Thoracic aorta (tissue), 2 donors: ENCODE measurements around the gene C19orf25. TPM values are rescaled to one million over a fixed set of nuclear protein-coding genes. Genes with fewer than 3 reads are reported as not detected.

Experiments
- ATAC-seq: fragments of 150-250 bp; one replicate; pipeline ENCODE4 v1.8.0; 2017; ENCODE audit warnings: low read depth; ENCODE audit not compliant: insufficient number of reproducible peaks, low FRiP score
- DNase-seq: peaks from one replicate; pipeline ENCODE4 v3.0.0-alpha.2; 2020; ENCODE audit warnings: low spot score
- H3K27ac ChIP-seq, 2 donors: fragments of 200-600 bp; sonication (generic); 1 replicate in 1 of 2; 2 replicates in 1 of 2; pipeline ENCODE4 v1.5.1; 2016; ENCODE audit warnings: mild to moderate bottlenecking in 2 of 2, moderate library complexity in 2 of 2
- H3K27me3 ChIP-seq: fragments of 200-600 bp; sonication (generic); replicated peaks from 2 replicates; pipeline ENCODE4 v1.6.0; 2016; ENCODE audit warnings: mild to moderate bottlenecking; ENCODE audit not compliant: insufficient read depth
- H3K36me3 ChIP-seq: fragments of 200-600 bp; sonication (generic); one replicate; pipeline ENCODE4 v1.5.1; 2016
- H3K4me1 ChIP-seq, 2 donors: fragments of 200-600 bp; sonication (generic); 1 replicate in 1 of 2; 2 replicates in 1 of 2; pipeline versions ENCODE4 v1.5.1 to v1.6.0; 2016; ENCODE audit warnings: low read depth in 2 of 2, mild to moderate bottlenecking in 1 of 2; ENCODE audit not compliant: control insufficient read depth in 1 of 2
- H3K4me3 ChIP-seq: fragments of 200-600 bp; sonication (generic); 2 replicates; pipeline ENCODE4 v1.5.1; 2016; ENCODE audit warnings: mild to moderate bottlenecking
- H3K9me3 ChIP-seq: fragments of 200-600 bp; sonication (generic); 2 replicates; pipeline ENCODE4 v1.5.1; 2016
- total RNA-seq, 2 donors: library from RNA; depleted of rRNA; stranded (reverse); fragments of >200 nt; gene quantifications; one replicate each; pipeline versions ENCODE4 v1.1.0 to v1.2.3, GENCODE V29; 2016
- TF ChIP-seq, protein P1 (sequence below): fragments of 200-600 bp; sonication (generic); IDR thresholded peaks from one replicate; pipeline ENCODE4 v1.5.1; 2019; ENCODE audit warnings: antibody characterized with exemption

The C19orf25 gene
- total RNA-seq, 2 donors from 2014 or later, result 28.6 to 54.6 TPM

DNA sequence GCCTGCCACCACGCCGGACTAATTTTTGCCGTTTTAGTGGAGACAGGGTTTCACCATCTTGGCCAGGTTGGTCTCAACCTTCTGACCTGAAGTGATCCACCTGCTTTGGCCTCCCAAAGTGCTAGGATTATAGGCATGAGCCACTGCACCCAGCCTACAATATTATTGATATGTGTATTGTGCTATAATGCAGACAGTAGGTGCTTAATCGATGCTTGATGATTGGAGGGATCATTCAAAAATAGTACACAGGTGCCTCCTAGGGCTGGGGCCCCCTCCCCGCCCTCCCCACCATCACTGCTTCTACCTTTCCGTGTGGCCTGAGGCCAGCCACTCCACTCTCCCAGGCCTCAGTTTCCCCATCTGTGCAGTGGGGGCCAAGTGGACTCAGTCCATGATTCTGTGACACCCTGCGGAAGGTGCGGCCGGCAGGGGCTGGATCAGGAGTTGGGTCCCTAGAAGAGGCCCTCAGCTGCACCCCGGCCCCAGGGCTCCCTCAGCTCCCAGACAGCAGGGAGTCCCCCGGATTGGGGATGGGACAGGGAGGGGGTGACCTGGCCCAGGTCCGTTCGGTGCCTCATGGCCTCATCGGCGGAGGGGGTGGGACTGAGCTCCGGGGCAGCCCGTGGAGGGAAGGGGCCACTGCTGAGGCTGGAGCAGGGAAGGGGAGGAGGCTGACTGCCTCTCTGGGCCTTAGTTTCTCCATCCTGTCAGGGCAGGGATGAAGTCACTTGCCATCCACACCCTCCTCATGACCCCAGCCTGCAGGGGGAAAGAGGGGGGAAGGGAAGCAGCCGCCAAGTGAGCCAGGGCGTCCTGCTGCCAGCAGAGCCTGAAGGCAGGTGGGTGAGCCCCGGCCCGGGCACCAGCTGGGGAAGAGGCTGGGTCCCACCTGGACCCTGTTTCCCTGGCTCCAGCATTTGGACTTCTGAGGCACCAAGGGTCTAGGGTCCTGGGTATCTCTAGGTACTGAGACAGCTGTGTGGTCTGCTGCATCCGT lies 32.6 kb upstream of the C19orf25 start:
- H3K27ac ChIP-seq, result peak overlapping the region in 1 of 2 donors; percentile 59
- peak overlapping the region; percentile 78 for H3K4me3 ChIP-seq
- ATAC-seq, result no peak
- DNase-seq, result no peak
- H3K4me1 ChIP-seq, result peaks cover 3 to 24% of the 10 kb centered on the region in 2 donors
- TF ChIP-seq, protein P1, sequence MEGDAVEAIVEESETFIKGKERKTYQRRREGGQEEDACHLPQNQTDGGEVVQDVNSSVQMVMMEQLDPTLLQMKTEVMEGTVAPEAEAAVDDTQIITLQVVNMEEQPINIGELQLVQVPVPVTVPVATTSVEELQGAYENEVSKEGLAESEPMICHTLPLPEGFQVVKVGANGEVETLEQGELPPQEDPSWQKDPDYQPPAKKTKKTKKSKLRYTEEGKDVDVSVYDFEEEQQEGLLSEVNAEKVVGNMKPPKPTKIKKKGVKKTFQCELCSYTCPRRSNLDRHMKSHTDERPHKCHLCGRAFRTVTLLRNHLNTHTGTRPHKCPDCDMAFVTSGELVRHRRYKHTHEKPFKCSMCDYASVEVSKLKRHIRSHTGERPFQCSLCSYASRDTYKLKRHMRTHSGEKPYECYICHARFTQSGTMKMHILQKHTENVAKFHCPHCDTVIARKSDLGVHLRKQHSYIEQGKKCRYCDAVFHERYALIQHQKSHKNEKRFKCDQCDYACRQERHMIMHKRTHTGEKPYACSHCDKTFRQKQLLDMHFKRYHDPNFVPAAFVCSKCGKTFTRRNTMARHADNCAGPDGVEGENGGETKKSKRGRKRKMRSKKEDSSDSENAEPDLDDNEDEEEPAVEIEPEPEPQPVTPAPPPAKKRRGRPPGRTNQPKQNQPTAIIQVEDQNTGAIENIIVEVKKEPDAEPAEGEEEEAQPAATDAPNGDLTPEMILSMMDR, result no peak
- H3K9me3 ChIP-seq, result no peaks in the 10 kb centered on the region
- no peaks in the 10 kb centered on the region for H3K36me3 ChIP-seq
- no peaks in the 10 kb centered on the region for H3K27me3 ChIP-seq

DNA sequence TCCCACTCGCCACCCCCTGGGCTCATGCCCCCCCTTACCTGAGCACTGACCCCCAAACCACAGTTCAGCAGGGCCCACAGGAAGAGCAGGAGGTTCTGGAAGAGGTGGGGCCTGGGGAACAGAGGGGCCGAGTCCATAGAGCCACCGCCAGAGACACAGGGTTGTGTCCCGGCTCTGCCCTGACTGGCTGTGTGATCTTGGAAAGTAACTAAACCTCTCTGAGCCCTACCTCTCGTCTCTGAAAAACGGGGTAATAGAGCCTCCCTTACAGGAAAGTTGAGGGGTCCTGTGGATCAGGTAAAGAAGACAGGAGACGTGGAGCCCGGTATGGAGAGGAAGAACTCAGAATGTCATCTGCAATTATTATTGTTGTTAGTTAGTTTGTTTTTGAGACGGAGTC lies 31.8 kb upstream of the C19orf25 start:
- H3K9me3 ChIP-seq, result no peaks in the 10 kb centered on the region
- H3K36me3 ChIP-seq, result no peaks in the 10 kb centered on the region
- no peaks in the 10 kb centered on the region for H3K27me3 ChIP-seq
- DNase-seq (no peak), ATAC-seq (no peak)
- H3K27ac ChIP-seq, result no peak overlapping the region
- no peak overlapping the region for H3K4me3 ChIP-seq
- TF ChIP-seq, protein P1, result no peak
- H3K4me1 ChIP-seq, result peaks cover 3 to 24% of the 10 kb centered on the region in 2 donors

DNA sequence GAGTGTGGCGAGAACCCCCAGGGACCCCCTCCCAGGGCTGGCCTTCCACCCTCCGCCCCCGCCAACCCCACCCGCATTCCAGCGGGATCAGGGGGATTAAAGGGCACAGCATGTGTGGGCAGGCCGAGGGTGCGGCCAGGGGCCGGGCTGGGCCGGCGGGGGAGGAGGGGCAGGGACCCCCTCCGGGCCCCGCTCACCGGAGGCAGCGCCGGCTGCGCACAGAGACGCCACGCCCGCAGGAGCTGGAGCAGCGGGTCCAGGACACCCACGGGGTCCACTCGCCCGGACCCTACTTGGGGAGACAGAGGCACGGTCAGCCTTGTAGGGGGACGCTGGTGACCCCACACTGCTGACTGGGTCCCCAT lies 31.4 kb upstream of the C19orf25 start:
- H3K27me3 ChIP-seq, result no peaks in the 10 kb centered on the region
- ATAC-seq, result no peak
- no peak overlapping the region for H3K27ac ChIP-seq

DNA sequence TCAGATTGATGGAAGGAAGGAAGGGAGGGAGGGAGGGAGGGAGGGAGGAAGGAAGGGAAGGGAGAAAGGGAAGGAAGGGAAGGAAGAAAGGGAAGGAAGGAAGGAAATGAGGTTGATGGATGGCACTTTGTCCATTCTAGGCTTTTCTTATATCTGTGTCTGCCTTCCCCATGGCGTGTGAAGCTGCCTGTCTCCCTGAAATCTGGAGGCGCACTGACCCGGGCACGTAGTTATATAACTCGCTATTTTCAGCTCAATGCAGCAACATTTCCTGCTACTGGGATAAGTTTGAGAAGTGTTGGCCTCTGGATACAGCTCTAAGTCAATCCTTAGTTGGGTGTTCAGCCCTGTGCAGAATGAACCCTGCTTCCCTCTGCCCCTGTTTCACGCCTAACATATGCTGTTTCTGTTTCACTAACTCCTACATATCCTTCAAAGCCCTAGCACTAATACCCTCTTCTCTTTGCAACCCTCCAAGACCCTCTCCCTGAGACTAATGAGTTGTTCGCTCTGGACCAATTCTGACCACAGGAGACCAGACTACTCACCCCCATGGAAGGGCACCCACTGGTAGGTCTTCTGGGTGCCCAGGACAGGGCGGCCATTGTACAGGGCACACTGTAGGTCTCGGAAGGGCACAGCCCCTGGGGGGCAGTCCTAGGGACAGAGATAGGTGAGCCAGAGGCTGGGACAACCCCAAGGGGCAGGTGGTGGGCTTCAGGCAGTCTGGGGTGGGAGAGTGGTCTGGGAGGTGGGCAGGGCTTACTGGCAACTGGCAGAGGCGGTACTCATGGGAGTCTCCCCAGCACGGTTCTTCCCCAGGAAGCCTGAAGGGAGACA lies 30.8 kb upstream of the C19orf25 start:
- TF ChIP-seq, protein P1, result no peak
- DNase-seq, result no peak
- H3K27ac ChIP-seq, result peak overlapping the region in 1 of 2 donors; percentile 68
- peaks cover 3 to 24% of the 10 kb centered on the region in 2 donors for H3K4me1 ChIP-seq
- H3K9me3 ChIP-seq, result no peaks in the 10 kb centered on the region
- no peak for ATAC-seq
- H3K4me3 ChIP-seq, result no peak overlapping the region
- no peaks in the 10 kb centered on the region for H3K36me3 ChIP-seq
- no peaks in the 10 kb centered on the region for H3K27me3 ChIP-seq

More for the DNA sequence above, 31.4 kb upstream of the C19orf25 start:
- Histone ChIP-seq H3K4me1 (peaks cover 3 to 24% of the 10 kb centered on the region in 2 donors), H3K4me3 (no peak overlapping the region), H3K36me3 (no peaks in the 10 kb centered on the region), H3K9me3 (no peaks in the 10 kb centered on the region)
- TF ChIP-seq, protein P1, result no peak
- DNase-seq, result no peak

DNA sequence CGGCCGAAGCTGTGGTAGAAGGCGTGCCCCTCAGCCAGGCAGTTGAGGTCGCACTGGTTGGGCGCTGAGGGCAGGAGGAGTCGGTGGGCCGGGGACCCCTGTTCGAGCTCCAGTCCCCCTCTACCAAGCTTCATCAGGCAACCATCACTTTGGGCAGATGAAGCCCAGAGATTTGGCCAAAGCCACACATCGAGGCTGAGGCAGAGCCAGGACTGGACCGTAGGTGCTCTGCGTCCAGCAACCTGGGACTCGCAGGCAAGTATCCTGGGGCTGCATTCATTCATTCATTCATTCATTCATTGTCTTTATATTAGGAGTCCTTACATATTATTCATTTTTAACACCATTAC lies 29.5 kb upstream of the C19orf25 start:
- Histone ChIP-seq H3K27me3 (no peaks in the 10 kb centered on the region), H3K9me3 (no peaks in the 10 kb centered on the region), H3K36me3 (no peaks in the 10 kb centered on the region), H3K4me3 (peak overlapping the region; percentile 75), H3K27ac (peak overlapping the region in 1 of 2 donors; percentile 68), H3K4me1 (peaks cover 3 to 21% of the 10 kb centered on the region in 2 donors)
- DNase-seq (no peak), ATAC-seq (no peak)
- TF ChIP-seq, protein P1, result no peak
